CD4-positive, alpha-beta T cell (primary cell): ENCODE measurements around the gene MCTP1. TPM values are rescaled to one million over a fixed set of nuclear protein-coding genes. Genes with fewer than 3 reads are reported as not detected.

Source experiments
- ATAC-seq: fragments of 200-7000 bp; cut with Tn5 transposase; one replicate; pipeline ENCODE4 v1.10.0; 2022; ENCODE audit warnings: mild to moderate bottlenecking; ENCODE audit not compliant: poor library complexity
- CTCF ChIA-PET: fragments of 350-600 bp; sonication (Branson Sonifier 250); formaldehyde crosslinking; loops from one replicate; lab custom pipeline; 2021; ENCODE audit warnings: antibody characterized with exemption, inconsistent platforms; lab: Charles Lee
- POLR2A ChIA-PET: fragments of 350-600 bp; sonication (Branson Sonifier 250); formaldehyde crosslinking; loops from one replicate; lab custom pipeline; 2021; ENCODE audit warnings: antibody characterized with exemption, inconsistent platforms; lab: Charles Lee
- DNase-seq, 14 experiments: peaks; one replicate each; pipeline ENCODE4 v3.0.0-alpha.2; 2013 to 2020; ENCODE audit warnings: mixed read lengths in 2 of 14
- H3K27ac ChIP-seq, 2 donors: one replicate each; pipeline versions ENCODE4 v1.5.1 to v1.7.0; 2013; ENCODE audit warnings: low read length in 2 of 2, low read depth in 1 of 2, mild to moderate bottlenecking in 1 of 2
- H3K27me3 ChIP-seq, 2 experiments: 1 replicate in 1 of 2; 2 replicates in 1 of 2; pipeline versions ENCODE4 v1.6.1 to v1.7.0; 2013; ENCODE audit warnings: low read length in 2 of 2, control low read depth in 1 of 2, mild to moderate bottlenecking in 1 of 2, moderate library complexity in 1 of 2; ENCODE audit not compliant: insufficient read depth in 2 of 2, control insufficient read depth in 1 of 2
- H3K36me3 ChIP-seq: one replicate; pipeline ENCODE4 v1.6.1; 2013; ENCODE audit warnings: low read length, control low read depth; ENCODE audit not compliant: insufficient read depth
- H3K4me1 ChIP-seq: one replicate; pipeline ENCODE4 v1.6.1; 2013; ENCODE audit warnings: low read length, control low read depth; ENCODE audit not compliant: insufficient read depth
- H3K4me3 ChIP-seq: one replicate; pipeline ENCODE4 v1.5.1; 2013; ENCODE audit warnings: mild to moderate bottlenecking, low read length, moderate library complexity
- H3K9me3 ChIP-seq, 2 experiments: 1 replicate in 1 of 2; 2 replicates in 1 of 2; pipeline versions ENCODE4 v1.6.1 to v1.7.0; 2013; ENCODE audit warnings: low read length in 2 of 2, mild to moderate bottlenecking in 2 of 2, control low read depth in 1 of 2, moderate library complexity in 1 of 2; ENCODE audit not compliant: control insufficient read depth in 1 of 2, insufficient read depth in 1 of 2
- H3K27ac Mint-ChIP-seq: one replicate; pipeline ENCODE4 v1.8.0; 2020; ENCODE audit warnings: mixed read lengths
- H3K27me3 Mint-ChIP-seq: one replicate; pipeline ENCODE4 v1.8.0; 2021; ENCODE audit warnings: mixed read lengths
- H3K36me3 Mint-ChIP-seq: one replicate; pipeline ENCODE4 v1.8.0; 2021; ENCODE audit warnings: low read depth, mixed read lengths
- H3K4me1 Mint-ChIP-seq: one replicate; pipeline ENCODE4 v1.8.0; 2021; ENCODE audit warnings: low read depth, mixed read lengths
- H3K4me3 Mint-ChIP-seq: one replicate; pipeline ENCODE4 v1.8.0; 2020; ENCODE audit warnings: mild to moderate bottlenecking, mixed read lengths
- H3K9me3 Mint-ChIP-seq: one replicate; pipeline ENCODE4 v1.8.0; 2020; ENCODE audit warnings: mixed read lengths
- CTCF ChIP-seq: fragments of 200-600 bp; IDR thresholded peaks from one replicate; pipeline ENCODE4 v1.8.0; 2022; ENCODE audit warnings: antibody characterized with exemption, mild to moderate bottlenecking
- intact Hi-C, 2 experiments: fragments of 100-400 bp; cut with DNase I in 1 of 2; cut with micrococcal nuclease in 1 of 2; formaldehyde crosslinking; loops; one replicate each; pipeline versions ENCODE4 v1.15.1 to v1.9.0; 2023 to 2025; cut with DNase I, micrococcal nuclease
- total RNA-seq, 174 experiments: library from RNA in 2 of 174; stranded (reverse) in 2 of 174; gene quantifications; one replicate each; pipeline ENCODE4 v1.2.3 and lab custom pipeline; 2021 to 2026

The MCTP1 gene
- total RNA-seq, 2 experiments from 2014 or later, result 2.1 to 2.7 TPM

- CTCF ChIA-PET, result no interaction called here
- H3K4me3 Mint-ChIP-seq, result no peak overlapping the region
- no peak overlapping the region for H3K27ac Mint-ChIP-seq
- H3K36me3 ChIP-seq, result no peaks in the 10 kb centered on the region
- DNase-seq, result no peak
- H3K4me3 ChIP-seq, result no peak overlapping the region
- H3K27me3 Mint-ChIP-seq, result no peaks in the 10 kb centered on the region
- no peaks in the 10 kb centered on the region for H3K36me3 Mint-ChIP-seq
- no peaks in the 10 kb centered on the region for H3K4me1 ChIP-seq
- intact Hi-C loops, result no loop called here
- H3K9me3 ChIP-seq, result no peaks in the 10 kb centered on the region
- H3K4me1 Mint-ChIP-seq, result no peaks in the 10 kb centered on the region
- no peaks in the 10 kb centered on the region for H3K9me3 Mint-ChIP-seq
- TF ChIP-seq CTCF, result no peak
- POLR2A ChIA-PET, result no interaction called here
- no peak for ATAC-seq
- H3K27ac ChIP-seq, result no peak overlapping the region
- no peaks in the 10 kb centered on the region for H3K27me3 ChIP-seq
Measured at GRCh38 chr5:94856257-94856800, 428.6 kb downstream of the MCTP1 start.

- ATAC-seq (no peak), DNase-seq (no peak)
- Histone ChIP-seq H3K4me1 (no peaks in the 10 kb centered on the region), H3K27me3 (no peaks in the 10 kb centered on the region), H3K27ac (no peak overlapping the region), H3K9me3 (no peaks in the 10 kb centered on the region), H3K4me3 (no peak overlapping the region), H3K36me3 (no peaks in the 10 kb centered on the region)
- no peak overlapping the region for H3K27ac Mint-ChIP-seq
- no peak overlapping the region for H3K4me3 Mint-ChIP-seq
- intact Hi-C loops, result no loop called here
- CTCF ChIA-PET, result no interaction called here
- POLR2A ChIA-PET, result no interaction called here
- TF ChIP-seq CTCF, result no peak
- no peaks in the 10 kb centered on the region for H3K4me1 Mint-ChIP-seq
- no peaks in the 10 kb centered on the region for H3K27me3 Mint-ChIP-seq
- no peaks in the 10 kb centered on the region for H3K9me3 Mint-ChIP-seq
- no peaks in the 10 kb centered on the region for H3K36me3 Mint-ChIP-seq
Measured at GRCh38 chr5:94855543-94855942, 429.4 kb downstream of the MCTP1 start.

GRCh38 chr5:94853120-94853519 lies 431.8 kb downstream of the MCTP1 start:
- Mint-ChIP-seq H3K27ac (no peak overlapping the region), H3K4me1 (no peaks in the 10 kb centered on the region), H3K27me3 (no peaks in the 10 kb centered on the region), H3K9me3 (no peaks in the 10 kb centered on the region), H3K4me3 (no peak overlapping the region), H3K36me3 (no peaks in the 10 kb centered on the region)
- H3K27me3 ChIP-seq, result no peaks in the 10 kb centered on the region
- ChIA-PET POLR2A (no interaction called here), CTCF (no interaction called here)
- H3K9me3 ChIP-seq, result no peaks in the 10 kb centered on the region
- H3K4me1 ChIP-seq, result no peaks in the 10 kb centered on the region
- TF ChIP-seq CTCF, result no peak
- intact Hi-C loops, result no loop called here
- no peak overlapping the region for H3K4me3 ChIP-seq
- DNase-seq, result no peak
- ATAC-seq, result no peak
- no peak overlapping the region for H3K27ac ChIP-seq
- no peaks in the 10 kb centered on the region for H3K36me3 ChIP-seq
